Transverse colon (tissue), 4 donors: Measurements from ENCODE around the gene ZSCAN5B. TPM values are rescaled to one million over a fixed set of nuclear protein-coding genes. Genes with fewer than 3 reads are reported as not detected.

ENCODE experiments used
- DNase-seq: peaks from one replicate; pipeline ENCODE4 v3.0.0-alpha.2; 2019
- H3K27ac ChIP-seq, 4 donors: fragments of 200-600 bp; sonication (generic); 2 replicates each; pipeline ENCODE4 v1.5.1; 2016 to 2018; ENCODE audit warnings: inconsistent platforms in 4 of 4
- H3K27me3 ChIP-seq: fragments of 200-600 bp; sonication (generic); 2 replicates; pipeline ENCODE4 v1.5.1; 2017; ENCODE audit warnings: inconsistent platforms
- H3K36me3 ChIP-seq, 4 donors: fragments of 200-600 bp; sonication (generic); 2 replicates each; pipeline ENCODE4 v1.5.1; 2017 to 2019; ENCODE audit warnings: inconsistent platforms in 4 of 4
- H3K4me1 ChIP-seq, 4 donors: fragments of 200-600 bp; sonication (generic); 2 replicates each; pipeline ENCODE4 v1.5.1; 2017 to 2020; ENCODE audit warnings: inconsistent platforms in 4 of 4
- H3K4me3 ChIP-seq, 4 donors: fragments of 200-600 bp; sonication (generic); 1 replicate in 1 of 4; 2 replicates in 3 of 4; pipeline versions ENCODE4 v1.5.1 to v1.6.1; 2017 to 2019; ENCODE audit warnings: inconsistent platforms in 4 of 4
- H3K9me3 ChIP-seq, 2 donors: fragments of 200-600 bp; sonication (generic); 2 replicates each; pipeline ENCODE4 v1.5.1; 2017 to 2019; ENCODE audit warnings: inconsistent platforms in 2 of 2
- CTCF ChIP-seq, 5 experiments: fragments of 200-600 bp in 3 of 5; fragments of 450-650 bp in 2 of 5; sonication (generic) in 3 of 5; IDR thresholded peaks; 1 replicate in 2 of 5; 2 replicates in 3 of 5; pipeline ENCODE4 v1.5.1; 2016 to 2017; ENCODE audit warnings: antibody characterized with exemption in 5 of 5, inconsistent platforms in 3 of 5, mild to moderate bottlenecking in 2 of 5, moderate library complexity in 1 of 5
- EP300 ChIP-seq: sonication (generic); formaldehyde crosslinking; IDR thresholded peaks from one replicate; pipeline ENCODE4 v1.6.1; 2017; ENCODE audit warnings: antibody characterized with exemption, low read depth
- POLR2A ChIP-seq: fragments of 450-650 bp; IDR thresholded peaks from one replicate; pipeline ENCODE4 v1.6.1; 2016; ENCODE audit warnings: antibody characterized with exemption, mild to moderate bottlenecking, moderate library complexity
- POLR2AphosphoS5 ChIP-seq, 3 donors: sonication (generic); formaldehyde crosslinking; IDR thresholded peaks; one replicate each; pipeline ENCODE4 v1.6.1; 2016; ENCODE audit warnings: antibody characterized with exemption in 3 of 3
- WGBS, 2 donors: methylation state at CpG; one replicate each; pipeline ENCODE4 v1.1.5; 2018; ENCODE audit warnings: low coverage in 1 of 2; 5-methylcytosine and 5-hydroxymethylcytosine counted together
- in situ Hi-C, 4 donors: fragments of 200-750 bp; cut with MboI; loops; one replicate each; pipeline versions ENCODE4 v1.15.0 to v1.15.1; 2017; ENCODE audit warnings: low sequenced_read_pairs in 3 of 4, low pct_ligation_motif_present in 1 of 4, low pct_unique_long_range_greater_than_20kb in 1 of 4
- intact Hi-C: fragments of 100-400 bp; cut with DNase I; formaldehyde crosslinking; loops from one replicate; pipeline ENCODE4 v1.15.1; 2023; ENCODE audit warnings: low total_unique reads
- total RNA-seq, 4 donors: library from RNA; depleted of rRNA; stranded (reverse); fragments of >200 nt; gene quantifications; one replicate each; pipeline ENCODE4 v1.1.0, GENCODE V29; 2016

ZSCAN5B gene
- total RNA-seq, 4 donors from 2014 or later = not detected

GRCh38 chr19:56174550-56174949 lies 23.0 kb downstream of the ZSCAN5B start:
- in situ Hi-C loops (loop anchor here in 3 of 4 donors (5.0 to 10.0 kb wide), 2 partner anchors 97 to 100 kb away; no protein-coding TSS in a partner anchor), intact Hi-C loops (no loop called here)
- no peaks in the 10 kb centered on the region for H3K36me3 ChIP-seq
- DNase-seq = no peak
- H3K9me3 ChIP-seq = no peaks in the 10 kb centered on the region
- peaks cover 40% of the 10 kb centered on the region for H3K27me3 ChIP-seq
- no peak for TF ChIP-seq EP300
- TF ChIP-seq POLR2A = no peak
- no peak for TF ChIP-seq CTCF (IDR thresholded peaks at IDR 0.05)
- no peak for TF ChIP-seq POLR2AphosphoS5 (IDR thresholded peaks at IDR 0.05)
- H3K4me3 ChIP-seq = no peak overlapping the region
- H3K27ac ChIP-seq = no peak overlapping the region
- H3K4me1 ChIP-seq = peaks cover 0 to 4% (median 2%) of the 10 kb centered on the region in 4 donors
- WGBS, 2 donors = 33 to 100% methylated on average over 2 to 11 of the region's 11 CpGs

DNA sequence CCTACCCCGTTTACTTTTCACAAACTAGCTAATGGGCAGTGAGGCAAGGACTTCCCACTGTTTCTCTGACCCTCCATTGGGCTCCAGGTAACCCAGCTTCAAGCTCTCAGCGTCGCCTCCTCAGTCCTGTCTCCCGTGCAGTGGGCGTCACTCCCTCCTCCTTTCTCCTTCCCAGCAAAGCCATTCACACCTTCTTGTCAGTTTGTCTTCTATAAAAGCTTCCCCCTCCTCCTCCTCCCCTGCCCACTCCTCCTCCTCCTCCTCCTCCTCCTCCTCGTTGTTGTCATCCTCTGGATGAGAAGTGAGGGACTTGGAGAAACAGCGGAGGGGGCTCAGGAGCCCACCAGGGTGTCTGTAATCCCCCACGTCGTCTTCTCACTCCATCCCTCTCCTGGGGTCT lies 23.5 kb downstream of the ZSCAN5B start:
- H3K4me3 ChIP-seq = no peak overlapping the region
- no peak for DNase-seq
- TF ChIP-seq EP300 (no peak), POLR2AphosphoS5 (IDR thresholded peaks at IDR 0.05) (no peak), CTCF (IDR thresholded peaks at IDR 0.05) (no peak), POLR2A (no peak)
- H3K9me3 ChIP-seq = no peaks in the 10 kb centered on the region
- peaks cover 40% of the 10 kb centered on the region for H3K27me3 ChIP-seq
- intact Hi-C loops (no loop called here), in situ Hi-C loops (loop anchor here in 3 of 4 donors (5.0 to 10.0 kb wide), 2 partner anchors 97 to 99 kb away; no protein-coding TSS in a partner anchor)
- 30 to 33% methylated on average over 7 to 9 of the region's 9 CpGs for WGBS, 2 donors
- H3K4me1 ChIP-seq = peaks cover 0 to 4% (median 2%) of the 10 kb centered on the region in 4 donors
- no peak overlapping the region for H3K27ac ChIP-seq
- no peaks in the 10 kb centered on the region for H3K36me3 ChIP-seq

- Histone ChIP-seq H3K9me3 (no peaks in the 10 kb centered on the region), H3K27me3 (peaks cover 21% of the 10 kb centered on the region), H3K4me1 (peaks cover 0 to 4% (median 2%) of the 10 kb centered on the region in 4 donors), H3K4me3 (no peak overlapping the region), H3K36me3 (no peaks in the 10 kb centered on the region), H3K27ac (no peak overlapping the region)
- 65 to 72% methylated on average over 6 to 14 of the region's 14 CpGs for WGBS, 2 donors
- TF ChIP-seq POLR2A (no peak), CTCF (IDR thresholded peaks at IDR 0.05) (no peak), EP300 (no peak), POLR2AphosphoS5 (IDR thresholded peaks at IDR 0.05) (no peak)
- DNase-seq = no peak
- intact Hi-C loops = loop anchor here (2.0 kb wide), 1 partner anchor 101 kb away; no protein-coding TSS in a partner anchor
- in situ Hi-C loops = loop anchor here in 3 of 4 donors (5.0 to 10.0 kb wide), 2 partner anchors 93 to 95 kb away; no protein-coding TSS in a partner anchor
Observed at GRCh38 chr19:56170261-56170660, 27.3 kb downstream of the ZSCAN5B start.

GRCh38 chr19:56167064-56167578 lies 30.5 kb downstream of the ZSCAN5B start:
- H3K27me3 ChIP-seq = peaks cover 4% of the 10 kb centered on the region
- no peak for DNase-seq
- 48% methylated on average over 7 of the region's 7 CpGs; no CpG with 5 or more reads in 1 of the 2 donors for WGBS, 2 donors
- no peak overlapping the region for H3K27ac ChIP-seq
- intact Hi-C loops (no loop called here), in situ Hi-C loops (loop anchor here in 1 of 4 donors (5.0 kb wide), 1 partner anchor 85 kb away; no protein-coding TSS in a partner anchor)
- no peak overlapping the region for H3K4me3 ChIP-seq
- peaks cover 0 to 4% (median 2%) of the 10 kb centered on the region in 4 donors for H3K4me1 ChIP-seq
- H3K9me3 ChIP-seq = no peaks in the 10 kb centered on the region
- H3K36me3 ChIP-seq = no peaks in the 10 kb centered on the region
- TF ChIP-seq EP300 (no peak), POLR2AphosphoS5 (IDR thresholded peaks at IDR 0.05) (no peak), CTCF (IDR thresholded peaks at IDR 0.05) (no peak), POLR2A (no peak)
